Measurements from ENCODE around the gene UGT1A10.
"Not testable (repeated sequence)": the region's sequence is repeated elsewhere in the genome, so short reads cannot be mapped to it uniquely, and the experiment has no call there.

UGT1A10 gene

DNA sequence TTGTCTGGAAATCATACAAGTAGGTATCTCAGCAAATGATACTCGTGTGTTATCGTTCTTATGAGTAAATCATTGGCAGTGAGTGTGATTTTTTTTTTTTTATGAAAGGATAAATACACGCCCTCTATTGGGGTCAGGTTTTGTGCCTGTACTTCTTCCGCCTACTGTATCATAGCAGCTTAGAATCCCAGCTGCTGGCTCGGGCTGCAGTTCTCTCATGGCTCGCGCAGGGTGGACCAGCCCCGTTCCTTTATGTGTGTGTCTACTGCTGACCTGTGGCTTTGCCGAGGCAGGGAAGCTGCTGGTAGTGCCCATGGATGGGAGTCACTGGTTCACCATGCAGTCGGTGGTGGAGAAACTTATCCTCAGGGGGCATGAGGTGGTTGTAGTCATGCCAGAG is at the start of gene UGT1A10:
Gene UGT1A10 (plus strand): TSS at position 143 of the 400 bp plus-strand sequence. CDS start 75 bp downstream, at position 218.
- DNase-seq (ENCODE audit: low read depth in 1 of 2, low spot score in 1 of 2): not testable (repeated sequence)

GRCh38 chr2:233588400-233588799 is 47.8 kb upstream of the UGT1A10 start:
- no peak for DNase-seq (ENCODE audit: low read depth in 1 of 2, low spot score in 1 of 2)

GRCh38 chr2:233592706-233593105 is 43.5 kb upstream of the UGT1A10 start:
- not testable (repeated sequence) for DNase-seq (ENCODE audit: low read depth in 1 of 2, low spot score in 1 of 2)

- no peak for DNase-seq (ENCODE audit: low read depth in 1 of 2, low spot score in 1 of 2)
These were observed 43.0 kb upstream of the UGT1A10 start for GRCh38 chr2:233593201-233593600.

- no peak for DNase-seq (ENCODE audit: low read depth in 1 of 2, low spot score in 1 of 2)
These were observed 38.7 kb upstream of the UGT1A10 start for GRCh38 chr2:233597522-233597921.

GRCh38 chr2:233598952-233599351 is 37.3 kb upstream of the UGT1A10 start:
- DNase-seq (ENCODE audit: low read depth in 1 of 2, low spot score in 1 of 2): no peak

GRCh38 chr2:233600386-233600785 is 35.9 kb upstream of the UGT1A10 start:
- no peak for DNase-seq (ENCODE audit: low read depth in 1 of 2, low spot score in 1 of 2)

DNA sequence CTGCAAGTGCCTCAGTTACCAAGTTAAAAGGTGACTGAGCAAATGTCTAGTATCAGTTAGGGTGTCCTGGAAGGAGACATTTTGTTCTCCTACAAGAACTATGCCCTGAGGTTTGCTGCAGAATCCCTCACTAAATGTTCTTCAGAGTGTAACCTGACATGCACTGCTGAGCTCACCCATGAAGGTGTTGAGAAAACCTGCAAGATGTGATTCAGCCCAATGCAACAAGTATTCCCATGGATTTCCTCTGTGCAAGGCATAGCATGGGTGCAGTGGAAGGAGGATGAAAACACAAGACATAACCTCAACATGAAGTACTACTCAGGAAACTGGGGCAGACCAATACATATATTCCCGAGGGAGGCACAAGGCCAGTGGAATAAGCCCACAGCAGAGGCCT is 34.2 kb upstream of the UGT1A10 start:
- DNase-seq (ENCODE audit: low read depth in 1 of 2, low spot score in 1 of 2): no peak

DNA sequence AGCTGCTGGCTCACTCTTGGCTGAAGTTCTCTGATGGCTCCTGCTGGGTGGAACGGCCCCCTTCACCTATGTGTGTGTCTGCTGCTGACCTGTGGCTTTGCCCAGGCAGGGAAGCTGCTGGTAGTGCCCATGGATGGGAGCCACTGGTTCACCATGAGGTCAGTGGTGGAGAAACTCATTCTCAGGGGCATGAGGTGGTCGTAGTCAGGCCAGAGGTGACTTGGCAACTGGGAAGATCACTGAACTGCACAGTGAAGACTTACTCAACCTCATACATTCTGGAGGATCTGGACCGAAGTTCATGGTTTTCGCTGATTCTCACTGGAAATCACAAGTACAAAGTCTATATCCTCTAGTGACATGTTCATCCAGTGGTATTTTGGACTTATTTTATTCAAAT is 32.7 kb upstream of the UGT1A10 start:
- no peak for DNase-seq (ENCODE audit: low read depth in 1 of 2, low spot score in 1 of 2)

DNA sequence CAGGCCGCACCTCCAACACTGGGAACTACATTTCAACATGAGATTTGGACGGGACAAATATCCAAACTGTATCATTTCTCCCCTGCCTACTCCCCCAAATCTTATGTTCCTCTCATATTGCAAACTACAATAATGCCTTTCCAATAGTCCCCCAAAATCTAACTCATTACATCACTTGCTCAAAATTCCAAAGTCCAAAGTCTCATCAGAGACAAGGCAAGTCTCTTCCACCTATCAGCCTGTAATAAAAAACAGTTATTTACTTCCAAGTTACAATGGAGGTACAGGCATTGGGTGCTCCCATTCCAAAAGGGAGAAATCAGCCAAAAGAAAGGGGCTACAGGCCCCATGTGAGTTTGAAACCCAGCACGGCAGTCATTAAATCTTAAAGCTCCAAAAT is 31.4 kb upstream of the UGT1A10 start:
- DNase-seq (ENCODE audit: low read depth in 1 of 2, low spot score in 1 of 2): no peak

GRCh38 chr2:233605680-233606079 is 30.6 kb upstream of the UGT1A10 start:
- DNase-seq (ENCODE audit: low read depth in 1 of 2, low spot score in 1 of 2): no peak

DNA sequence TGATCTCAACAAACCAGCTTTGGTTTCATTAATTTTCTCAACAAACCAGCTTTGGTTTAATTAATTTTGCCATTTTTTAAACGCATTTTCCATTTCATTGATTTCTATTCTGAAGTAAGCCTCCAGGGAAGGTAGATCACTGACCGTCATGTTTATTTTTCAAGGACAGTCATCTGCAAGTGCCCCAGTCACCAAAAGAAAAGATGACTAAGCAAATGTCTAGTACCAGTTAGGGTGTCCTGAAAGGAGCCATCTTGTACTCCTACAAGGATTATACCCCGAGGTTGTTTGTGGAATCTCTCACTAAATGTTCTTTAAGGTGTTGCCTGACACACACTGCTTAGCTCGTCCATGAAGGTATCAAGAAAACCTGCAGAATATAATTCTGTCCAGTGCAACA is 25.0 kb upstream of the UGT1A10 start:
- DNase-seq (ENCODE audit: low read depth in 1 of 2, low spot score in 1 of 2): no peak

DNA sequence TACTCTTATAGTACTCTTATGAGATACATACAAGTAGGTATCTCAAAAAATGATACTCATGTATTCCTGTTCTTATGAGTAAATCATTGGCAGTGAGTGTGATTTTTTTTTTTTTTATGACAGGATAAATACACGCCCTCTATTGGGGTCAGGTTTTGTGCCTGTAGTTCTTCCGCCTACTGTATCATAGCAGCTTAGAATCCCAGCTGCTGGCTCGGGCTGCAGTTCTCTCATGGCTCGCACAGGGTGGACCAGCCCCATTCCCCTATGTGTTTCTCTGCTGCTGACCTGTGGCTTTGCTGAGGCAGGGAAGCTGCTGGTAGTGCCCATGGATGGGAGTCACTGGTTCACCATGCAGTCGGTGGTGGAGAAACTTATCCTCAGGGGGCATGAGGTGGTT is 18.8 kb upstream of the UGT1A10 start, which contains the start of gene UGT1A8:
Gene UGT1A8 (plus strand): TSS at position 158 of the 400 bp plus-strand sequence. CDS start 75 bp downstream, at position 233.
- not testable (repeated sequence) for DNase-seq (ENCODE audit: low read depth in 1 of 2, low spot score in 1 of 2)

DNA sequence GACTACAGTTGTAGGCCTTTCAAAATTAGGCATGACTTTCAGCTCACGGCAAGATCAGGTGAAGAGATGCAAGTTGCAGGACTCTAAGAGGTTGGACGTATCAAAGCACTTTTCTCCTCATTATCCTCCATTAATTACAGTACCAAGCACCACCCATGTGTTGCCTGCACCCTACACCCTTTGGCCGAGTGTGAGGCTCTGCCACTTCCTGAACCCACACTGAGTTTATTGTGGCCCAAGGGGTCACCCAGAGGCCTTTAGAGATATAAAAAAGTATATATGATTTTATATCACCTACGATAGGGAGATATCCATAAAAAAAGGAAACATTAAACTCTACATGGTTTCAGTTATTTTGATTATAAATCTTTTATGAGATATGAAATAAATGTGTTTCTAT is 16.0 kb upstream of the UGT1A10 start:
- DNase-seq (ENCODE audit: low read depth in 1 of 2, low spot score in 1 of 2): no peak

DNA sequence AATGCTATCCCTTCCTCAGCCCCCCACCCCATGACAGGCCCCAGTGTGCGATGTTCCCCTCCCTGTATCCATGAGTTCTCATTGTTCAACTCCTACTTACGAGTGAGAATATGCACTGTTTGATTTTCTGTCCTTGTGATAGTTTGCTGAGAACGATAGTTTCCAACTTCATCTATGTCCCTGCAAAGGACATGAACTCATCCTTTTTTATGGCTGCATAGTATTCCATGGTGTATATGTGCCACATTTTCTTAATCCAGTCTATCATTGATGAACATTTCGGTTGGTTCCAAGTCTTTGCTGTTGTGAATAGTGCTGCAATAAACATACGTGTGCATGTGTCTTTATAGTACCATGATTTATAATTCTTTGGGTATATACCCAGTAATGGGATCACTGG is 14.4 kb upstream of the UGT1A10 start:
- not testable (repeated sequence) for DNase-seq (ENCODE audit: low read depth in 1 of 2, low spot score in 1 of 2)

GRCh38 chr2:233627331-233628025 is 8.8 kb upstream of the UGT1A10 start:
- no peak for DNase-seq (ENCODE audit: low read depth in 1 of 2, low spot score in 1 of 2)

GRCh38 chr2:233638836-233639235 is 2.6 kb downstream of the UGT1A10 start:
- no peak for DNase-seq (ENCODE audit: low read depth in 1 of 2, low spot score in 1 of 2)

DNA sequence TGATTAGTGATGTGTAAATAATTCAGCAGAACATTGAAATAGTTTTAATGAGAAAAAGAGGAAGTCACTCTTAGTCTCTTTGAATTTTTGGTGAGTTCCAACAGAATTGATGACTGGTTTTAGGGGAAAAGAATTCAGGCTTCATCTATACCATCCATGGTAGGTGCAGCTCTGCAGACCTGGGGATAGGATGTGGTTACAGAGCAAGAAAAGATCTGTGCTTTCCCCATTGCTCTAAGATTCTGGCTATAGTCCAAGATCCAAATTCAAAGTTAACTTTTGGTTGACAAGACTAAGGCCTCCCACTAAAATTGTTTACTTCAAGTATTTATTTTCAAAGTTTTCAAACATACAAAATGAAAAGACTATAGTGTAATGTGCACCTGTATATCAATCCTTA is 3.6 kb downstream of the UGT1A10 start:
- no peak for DNase-seq (ENCODE audit: low read depth in 1 of 2, low spot score in 1 of 2)

DNA sequence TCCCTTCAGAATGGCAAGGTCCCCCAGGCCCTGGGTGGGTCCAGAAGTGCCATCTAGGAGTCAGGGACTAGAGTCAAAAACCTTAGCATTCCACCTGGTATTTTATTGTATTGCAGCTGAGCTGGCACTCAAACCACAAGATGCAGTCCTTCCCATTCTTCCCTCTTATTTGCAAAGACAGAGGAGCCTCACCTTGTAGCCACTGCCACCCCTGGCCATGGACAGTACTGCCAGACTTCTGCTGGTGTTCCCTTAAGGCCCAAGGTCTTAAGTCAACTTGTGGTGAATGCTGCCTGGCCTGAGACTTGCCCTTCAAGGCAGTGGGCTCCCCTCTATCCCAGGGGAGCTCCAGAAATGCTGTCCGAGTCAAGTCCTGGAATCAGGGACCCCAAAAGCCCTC is 6.9 kb downstream of the UGT1A10 start:
- no peak for DNase-seq (ENCODE audit: low read depth in 1 of 2, low spot score in 1 of 2)

DNA sequence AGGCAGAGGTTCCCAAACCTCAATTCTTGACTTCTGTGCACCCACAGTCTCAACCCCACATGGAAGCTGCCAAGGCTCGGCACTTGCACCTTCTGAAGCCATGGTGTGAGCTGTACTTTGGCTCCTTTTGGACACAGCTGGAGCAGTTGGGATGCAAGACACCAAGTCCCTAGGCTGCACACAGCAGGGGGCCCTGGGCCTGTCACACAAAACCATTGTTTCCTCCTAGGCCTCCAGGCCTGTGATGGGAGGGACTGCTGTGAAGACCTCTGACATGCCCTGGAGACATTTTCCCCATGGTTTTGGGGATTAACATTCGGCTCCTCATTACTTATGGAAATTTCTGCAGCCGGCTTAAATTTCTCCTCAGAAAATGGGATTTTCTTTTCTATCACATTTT is 9.8 kb downstream of the UGT1A10 start:
- DNase-seq (ENCODE audit: low read depth in 1 of 2, low spot score in 1 of 2): not testable (repeated sequence)

DNA sequence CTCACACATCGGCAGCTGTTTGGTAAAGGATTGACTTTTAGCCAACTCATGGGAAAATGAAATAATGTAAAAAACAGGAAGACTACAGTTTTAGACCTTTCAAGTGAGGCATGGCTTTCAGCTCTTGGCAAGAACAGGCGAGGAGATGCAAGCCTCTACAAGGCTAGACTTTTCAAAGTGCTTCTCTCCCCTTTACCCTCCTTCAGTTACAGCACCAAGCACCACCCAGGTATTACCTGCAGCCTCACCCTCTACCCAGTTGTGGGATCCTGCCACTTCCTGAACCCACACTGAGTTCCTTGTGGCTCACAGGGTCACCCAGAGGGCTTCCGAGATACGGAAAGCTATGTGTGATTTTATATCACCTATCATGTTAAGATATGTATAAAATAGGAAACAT is 14.7 kb downstream of the UGT1A10 start:
- no peak for DNase-seq (ENCODE audit: low read depth in 1 of 2, low spot score in 1 of 2)

GRCh38 chr2:233651430-233651829 is 15.2 kb downstream of the UGT1A10 start:
- DNase-seq (ENCODE audit: low read depth in 1 of 2, low spot score in 1 of 2): no peak

DNA sequence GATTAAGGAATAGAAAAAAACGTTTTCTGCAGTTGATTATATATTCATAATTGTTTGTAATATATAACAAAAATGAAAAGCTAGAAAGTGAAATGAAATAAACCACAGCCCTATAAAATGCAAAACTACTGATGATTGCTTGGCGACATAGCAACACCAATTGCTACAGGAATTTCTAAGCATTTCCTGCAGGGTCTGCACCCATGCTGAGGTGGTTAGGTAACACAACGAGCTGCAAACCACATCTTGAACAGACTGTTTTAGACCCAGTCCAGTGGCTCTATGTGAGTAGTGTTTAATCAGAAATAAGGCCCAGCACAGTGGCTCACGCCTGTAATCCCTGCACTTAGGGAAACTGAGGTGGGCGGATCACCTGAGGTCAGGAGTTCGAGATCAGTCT is 18.3 kb downstream of the UGT1A10 start:
- DNase-seq (ENCODE audit: low read depth in 1 of 2, low spot score in 1 of 2): no peak

Data from activated T-helper 1 cell treated with anti-CD3 and anti-CD28 coated beads, Interleukin-2, amount 50 U/mL, for 16 hours (primary cell).